GM18909 (cell line): ENCODE data around the gene EEF2.
"Not testable (repeated sequence)": the region's sequence is repeated elsewhere in the genome, so short reads cannot be mapped to it uniquely, and the experiment has no call there.

Source experiments
- ATAC-seq: cut with Tn5 transposase; IDR thresholded peaks from one replicate; pipeline ENCODE4 v1.9.1; 2021; ENCODE audit warnings: mild to moderate bottlenecking; ENCODE audit not compliant: unreplicated experiment, poor library complexity

The EEF2 gene

DNA sequence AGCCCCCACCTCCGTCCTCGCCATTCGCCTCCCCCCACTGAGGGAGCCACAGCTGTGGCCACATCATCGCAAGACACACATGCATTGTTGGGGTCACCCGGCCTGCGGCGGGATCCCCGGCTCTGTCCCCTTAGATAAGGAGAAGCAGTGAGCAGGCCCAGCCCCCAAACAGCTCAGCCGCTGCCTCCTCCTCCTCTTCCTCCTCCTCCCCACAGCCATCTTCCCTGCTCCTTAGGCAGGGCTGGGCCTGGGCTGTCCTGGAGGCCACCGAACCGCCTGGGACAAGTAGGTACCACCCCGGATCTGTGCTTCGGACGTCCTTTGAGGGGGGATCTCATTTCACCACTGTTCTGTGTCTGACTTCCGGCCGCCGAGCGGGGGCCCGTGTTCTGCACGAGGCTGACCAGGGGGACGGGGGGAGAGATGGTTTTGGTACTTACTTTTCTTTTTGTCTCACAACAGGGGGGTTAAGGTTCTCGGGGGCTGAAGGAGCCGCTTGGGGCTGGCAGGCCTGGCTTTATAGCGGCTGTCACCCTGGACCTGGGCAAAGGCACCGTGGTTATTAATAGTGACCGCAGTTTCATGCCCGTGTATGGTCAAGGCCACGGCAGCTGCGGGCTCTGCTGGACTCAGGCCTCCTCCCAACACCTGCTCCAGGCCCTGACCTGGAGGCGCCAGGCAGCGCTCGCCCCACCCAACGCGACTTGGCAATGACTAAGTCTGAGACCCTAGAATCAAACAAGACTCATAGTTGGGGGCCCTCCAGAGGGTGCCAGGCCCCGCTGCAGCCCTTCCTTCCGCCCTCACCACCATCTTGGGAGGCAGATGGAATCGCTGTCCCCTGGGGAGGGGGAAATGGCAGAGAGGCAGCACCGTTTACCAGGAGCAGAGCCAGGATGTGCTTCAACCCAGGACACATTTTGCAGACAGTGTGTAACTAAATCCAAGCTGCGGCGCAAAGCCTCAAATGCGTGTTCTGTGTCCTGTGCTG lies 34.1 kb downstream of the EEF2 start:
- no peak for ATAC-seq

DNA sequence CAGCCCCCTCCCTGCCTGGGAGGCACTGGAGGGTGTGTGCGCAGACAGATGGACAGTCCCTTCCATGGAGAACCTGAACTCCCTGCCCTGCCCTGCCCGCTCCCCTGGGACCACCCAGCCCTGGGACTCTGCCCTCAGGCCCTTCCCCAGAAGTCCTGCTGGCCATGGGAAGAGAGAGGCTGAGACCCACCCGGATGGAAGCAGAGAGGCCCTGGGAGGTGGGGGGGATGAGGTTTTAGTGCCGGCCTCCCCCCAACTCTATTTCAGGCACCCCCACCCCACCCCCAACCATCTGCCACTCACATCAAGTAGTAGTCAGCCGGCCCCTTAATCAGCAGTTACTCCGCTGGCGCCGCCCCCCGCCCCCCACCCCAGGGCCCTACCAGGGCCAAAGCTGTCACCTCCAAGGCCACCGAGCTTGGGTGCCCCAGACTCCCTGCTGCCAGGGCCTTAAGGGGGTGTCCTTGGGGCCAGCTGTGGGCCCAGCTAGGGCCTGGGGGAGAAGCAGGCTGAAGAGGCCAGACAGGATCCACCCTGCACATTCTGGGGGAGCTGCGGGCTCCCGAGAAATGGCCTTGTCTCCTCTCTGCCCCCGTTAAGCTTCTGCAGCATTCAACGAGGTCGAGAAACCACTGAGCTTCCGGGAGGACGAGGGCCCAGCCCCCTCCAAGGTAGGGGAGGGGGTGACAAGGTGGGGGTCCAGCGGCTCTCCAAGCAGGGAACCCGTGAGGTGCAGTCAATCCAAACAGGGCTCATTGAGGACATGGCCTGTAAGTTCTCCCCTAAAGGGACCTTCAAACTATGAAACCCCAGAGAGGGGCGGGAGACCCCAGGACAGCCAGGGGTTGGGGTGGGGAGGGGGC lies 35.0 kb downstream of the EEF2 start:
- ATAC-seq = no peak

DNA sequence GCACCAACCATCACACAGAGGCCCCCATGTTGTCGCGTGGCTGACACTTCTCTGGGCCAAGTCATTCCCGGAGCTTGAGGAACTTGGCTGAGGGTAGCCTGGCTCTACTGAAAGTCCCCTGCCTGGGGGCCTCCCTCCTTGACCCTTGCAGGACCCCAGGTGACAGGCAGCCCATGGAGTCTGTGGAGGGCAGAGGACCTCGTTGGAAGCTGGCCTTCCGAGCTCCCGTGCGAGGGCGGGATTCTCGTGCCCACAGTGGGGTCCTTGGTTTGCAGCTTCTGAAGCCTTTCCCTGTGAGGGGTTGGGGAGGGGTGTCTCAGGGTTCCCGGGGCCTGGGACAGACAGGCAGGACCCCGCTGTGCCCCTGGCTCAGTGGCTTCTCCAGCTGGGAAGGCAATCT lies 36.0 kb downstream of the EEF2 start:
- no peak for ATAC-seq

DNA sequence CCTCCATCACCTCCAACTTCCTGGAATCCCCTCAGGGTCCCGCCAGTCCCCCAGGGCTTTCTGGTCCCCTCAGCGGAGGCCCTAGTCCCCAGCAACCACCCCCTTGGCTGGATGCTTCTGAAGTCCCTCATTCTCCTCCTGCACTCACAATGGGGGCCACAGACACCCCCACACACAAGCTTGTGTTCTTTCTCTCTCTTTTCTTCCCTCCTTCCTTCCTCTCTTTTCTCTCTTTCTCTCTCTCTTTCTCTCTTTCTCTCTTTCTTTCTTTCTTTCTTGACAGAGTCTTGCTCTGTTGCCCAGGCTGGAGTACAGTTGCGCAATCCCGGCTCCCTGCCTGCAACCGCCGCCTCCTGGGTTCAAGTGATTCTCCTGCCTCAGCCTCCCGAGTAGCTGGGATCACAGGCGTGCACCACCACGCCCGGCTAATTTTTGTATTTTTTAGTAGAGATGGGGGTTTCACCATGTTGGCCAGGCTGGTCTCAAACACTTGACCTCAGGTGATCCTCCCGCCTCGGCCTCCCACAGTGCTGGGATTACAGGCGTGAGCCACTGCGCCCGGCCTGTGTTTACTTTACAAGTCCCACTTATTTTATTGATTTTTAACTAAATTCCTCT lies 37.8 kb downstream of the EEF2 start:
- not testable (repeated sequence) for ATAC-seq

DNA sequence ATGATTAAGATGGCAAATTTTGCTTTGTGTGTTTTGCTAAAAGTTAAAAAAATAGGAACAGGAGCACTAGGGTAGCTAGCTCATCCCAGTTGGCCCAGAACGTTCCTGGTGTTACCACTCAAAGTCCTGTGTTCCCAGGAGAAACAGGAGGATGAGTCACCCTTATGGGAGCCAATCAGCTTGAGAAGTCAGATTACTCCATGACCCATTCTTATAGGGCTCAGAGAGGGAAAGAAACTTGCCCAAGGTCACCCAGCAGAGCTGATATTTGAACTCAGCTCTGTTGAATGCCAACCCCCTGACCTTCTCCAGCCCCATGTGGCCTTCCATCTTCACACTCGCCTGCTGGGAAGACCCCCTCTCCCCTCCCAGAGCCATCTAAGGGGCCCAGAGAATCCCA lies 39.4 kb downstream of the EEF2 start:
- no peak for ATAC-seq

DNA sequence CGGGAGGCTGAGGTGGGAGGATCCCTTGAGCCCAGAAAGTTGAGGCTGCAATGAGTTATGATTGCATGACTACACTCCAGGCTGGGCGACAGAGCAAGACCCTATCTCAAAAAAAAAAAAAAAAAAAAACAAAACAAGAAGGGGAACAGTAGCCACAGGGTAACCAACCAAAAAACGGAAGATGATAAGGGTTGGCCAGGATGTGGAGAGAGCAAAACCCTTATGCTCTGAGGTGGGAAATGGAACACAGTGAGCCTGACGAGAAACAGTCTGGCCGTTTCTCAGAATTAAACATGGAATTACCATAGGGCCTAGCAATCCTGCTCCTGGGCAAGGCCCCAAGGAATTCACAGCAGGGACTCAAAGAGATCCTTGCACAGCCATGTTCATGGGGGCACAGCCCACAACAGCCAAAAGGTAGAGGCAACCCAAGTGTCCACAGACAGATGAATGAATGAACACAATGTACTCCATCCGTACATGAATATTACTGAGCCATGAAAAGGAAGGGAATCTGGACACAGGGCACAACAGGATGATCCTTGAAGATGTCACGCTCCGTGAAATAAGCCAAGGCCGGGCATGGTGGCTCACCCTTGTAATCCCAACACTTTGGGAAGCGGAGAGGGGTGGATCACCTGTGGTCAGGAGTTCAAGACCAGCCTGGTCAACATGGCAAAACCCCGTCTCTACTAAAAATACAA lies 41.1 kb downstream of the EEF2 start:
- ATAC-seq = no peak

DNA sequence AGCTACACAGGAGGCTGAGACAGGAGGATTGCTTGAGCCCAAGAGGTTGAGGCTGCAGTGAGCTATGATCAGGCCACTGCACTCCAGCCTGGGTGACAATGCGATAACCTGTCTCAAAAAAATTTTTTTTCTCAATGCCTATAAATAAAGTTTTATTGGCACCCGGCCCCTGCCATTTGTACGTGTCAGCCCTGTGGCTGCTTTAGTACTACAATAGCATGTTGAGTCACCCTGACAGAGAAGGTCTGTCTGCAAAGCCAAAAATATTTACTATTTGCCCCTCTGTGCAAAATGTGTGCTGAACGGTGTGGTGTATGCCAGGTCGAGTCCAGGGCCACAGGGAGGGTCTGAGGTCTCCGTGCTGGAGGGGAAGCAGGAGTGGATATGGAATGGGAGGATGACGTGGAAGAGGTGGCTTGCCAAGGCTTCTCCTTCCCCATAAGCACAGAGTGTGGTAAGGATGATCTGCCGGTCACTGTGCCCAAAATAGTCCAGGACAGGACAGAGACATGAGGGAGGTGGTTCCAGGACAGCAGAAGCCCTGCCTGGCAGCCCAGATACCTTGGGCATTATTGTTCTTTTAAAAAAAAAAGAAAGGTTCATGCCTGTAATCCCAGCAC lies 42.4 kb downstream of the EEF2 start:
- ATAC-seq = no peak

DNA sequence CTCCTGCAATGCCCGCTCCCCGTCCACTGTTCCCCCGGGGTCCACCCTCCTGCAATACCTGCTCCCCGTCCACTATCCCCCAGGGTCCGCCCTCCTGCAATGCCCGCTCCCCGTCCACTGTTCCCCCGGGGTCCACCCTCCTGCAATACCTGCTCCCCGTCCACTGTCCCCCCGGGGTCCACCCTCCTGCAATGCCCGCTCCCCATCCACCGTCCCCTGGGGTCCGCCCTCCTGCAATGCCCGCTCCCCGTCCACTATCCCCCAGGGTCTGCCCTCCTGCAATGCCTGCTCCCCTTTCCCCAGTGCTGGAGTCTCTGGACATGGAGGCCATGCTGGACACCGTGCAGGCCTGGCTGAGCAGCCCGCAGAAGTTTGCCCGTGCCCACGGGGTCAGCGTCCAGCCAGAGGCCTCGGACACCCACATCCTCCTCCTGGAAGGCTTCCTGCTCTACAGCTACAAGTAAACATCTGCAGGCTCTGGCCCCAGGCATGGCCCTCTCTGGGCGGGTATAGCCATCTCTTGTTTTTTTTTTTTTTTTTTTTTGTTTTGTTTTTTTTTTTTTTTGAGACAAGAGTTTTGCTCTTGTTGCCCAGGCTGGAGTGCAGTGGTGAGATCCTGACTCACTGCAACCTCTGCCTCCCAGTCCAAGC lies 46.8 kb downstream of the EEF2 start:
- not testable (repeated sequence) for ATAC-seq

DNA sequence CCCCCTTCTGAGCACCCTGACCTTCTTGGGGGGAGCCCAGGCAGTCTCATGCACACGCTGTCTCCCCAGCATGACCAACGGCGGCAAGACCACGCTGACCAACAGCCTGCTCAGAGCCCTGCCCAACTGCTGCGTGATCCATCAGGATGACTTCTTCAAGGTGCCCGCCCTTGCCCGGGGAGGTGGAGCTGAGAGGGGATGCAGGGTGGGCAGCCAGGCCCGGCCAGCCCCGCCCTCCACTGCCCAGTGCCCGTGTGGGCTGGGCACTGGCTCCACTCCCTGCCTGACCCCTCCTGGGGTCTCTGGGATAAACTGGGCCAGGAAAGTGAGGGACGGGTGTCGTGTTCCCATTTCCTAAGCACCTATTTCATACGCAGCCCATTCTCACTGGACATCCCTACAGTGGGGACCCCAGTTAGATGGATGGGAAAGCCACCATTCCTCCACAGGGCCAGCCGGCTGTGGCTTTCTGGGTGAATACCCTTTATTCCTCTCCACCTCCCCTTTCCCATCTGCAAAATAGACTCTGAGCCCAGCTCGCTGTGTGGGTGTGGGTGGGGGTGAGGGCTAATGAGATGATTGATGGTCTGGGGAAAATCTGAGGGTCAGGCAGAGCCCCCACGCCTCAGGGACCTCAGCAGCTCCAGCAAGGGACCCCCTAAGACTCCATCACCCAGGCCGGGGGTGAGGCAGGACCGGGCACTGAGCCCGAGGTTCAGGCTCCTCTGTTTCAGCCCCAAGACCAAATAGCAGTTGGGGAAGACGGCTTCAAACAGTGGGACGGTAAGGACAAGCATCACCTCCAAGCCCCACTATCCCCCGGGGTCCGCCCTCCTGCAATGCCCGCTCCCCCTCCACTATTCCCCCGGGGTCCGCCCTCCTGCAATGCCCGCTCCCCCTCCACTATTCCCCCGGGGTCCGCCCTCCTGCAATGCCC lies 48.5 kb downstream of the EEF2 start:
- ATAC-seq = no peak

DNA sequence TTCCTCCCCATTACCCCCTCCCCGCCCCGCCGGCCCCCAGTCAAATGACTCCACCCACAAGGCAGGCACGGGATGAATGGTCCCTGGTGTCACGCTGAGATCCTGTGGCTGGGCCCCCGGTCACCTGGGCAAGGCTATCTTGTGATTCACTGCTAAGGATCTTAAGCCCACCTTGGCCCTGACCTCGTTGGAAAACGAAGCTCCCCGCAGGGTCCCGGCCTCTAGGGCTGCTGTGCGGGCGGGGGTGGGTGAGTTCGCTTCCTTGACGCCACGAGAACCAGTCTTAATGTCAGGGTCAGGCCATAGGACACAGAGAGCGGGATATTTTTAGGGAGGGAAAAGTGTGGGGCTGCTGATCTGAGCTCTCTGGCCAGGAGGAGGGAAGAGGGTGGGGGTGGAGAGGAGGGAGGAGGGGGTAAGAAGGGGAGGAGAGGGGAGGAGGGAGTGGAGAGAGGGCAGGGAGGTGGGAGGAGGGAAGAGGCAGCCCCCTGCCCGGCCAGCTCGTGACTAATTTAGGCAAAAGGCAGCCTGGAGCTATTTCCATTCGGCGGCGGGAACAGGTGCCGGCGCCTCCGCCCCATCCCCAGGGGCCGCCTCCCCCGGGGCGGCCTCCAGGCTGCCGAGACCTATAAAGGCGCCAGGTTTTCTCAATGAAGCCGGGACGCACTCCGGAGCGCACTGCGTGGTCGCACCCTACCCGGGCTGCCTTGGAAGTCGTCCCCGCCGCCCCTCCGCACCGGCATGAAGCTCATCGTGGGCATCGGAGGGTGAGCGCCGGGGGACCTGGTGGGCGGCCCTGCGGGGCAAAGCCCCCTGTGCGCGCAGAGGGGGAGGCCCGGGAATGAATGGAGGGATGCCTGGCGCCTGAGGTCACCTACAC lies 52.1 kb downstream of the EEF2 start, which contains the start of gene NMRK2:
Gene NMRK2 (plus strand): TSS at position 139 of the 880 bp plus-strand sequence. CDS start 603 bp downstream, at position 742.
- no peak for ATAC-seq

DNA sequence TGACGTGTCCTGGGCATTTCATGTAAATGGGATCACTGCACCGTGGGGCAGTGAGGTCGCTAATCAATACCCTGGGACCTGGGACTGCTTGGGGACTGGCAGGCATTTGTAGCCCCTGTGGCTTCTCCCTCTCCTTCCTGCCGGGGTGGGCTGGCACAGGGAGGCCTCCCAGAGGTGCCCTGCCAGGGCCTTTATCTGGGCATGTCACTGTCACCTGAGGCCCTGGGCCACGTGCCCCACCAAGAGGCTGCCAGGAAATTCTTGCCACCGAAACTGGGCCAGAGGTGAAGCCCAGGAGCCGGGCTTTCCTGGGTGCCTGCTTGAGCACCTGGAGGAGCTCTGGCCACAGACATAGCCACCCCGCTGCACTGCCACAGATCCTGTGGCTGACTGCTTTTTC lies 54.2 kb downstream of the EEF2 start:
- no peak for ATAC-seq
